Fibroblast of mammary gland (primary cell): ENCODE data around the gene SCAF8.
"Not testable (repeated sequence)": the region's sequence is repeated elsewhere in the genome, so short reads cannot be mapped to it uniquely, and the experiment has no call there.

Experiments used
- DNase-seq: peaks from one replicate; pipeline ENCODE4 v3.0.0-alpha.2; 2010; ENCODE audit warnings: low read depth
- H3K4me3 ChIP-seq: 2 replicates; pipeline ENCODE4 v1.5.1; 2011; ENCODE audit warnings: low read depth, mild to moderate bottlenecking, low read length, moderate library complexity; ENCODE audit not compliant: control insufficient read depth
- CTCF ChIP-seq: conservative IDR thresholded peaks from 2 replicates; pipeline ENCODE4 v1.5.1; 2011; ENCODE audit warnings: low read depth, low read length, inconsistent platforms; ENCODE audit not compliant: control insufficient read depth, insufficient read depth

Gene SCAF8

GRCh38 chr6:154736618-154737259, 3.5 kb downstream of the SCAF8 start:
- TF ChIP-seq CTCF, result no peak
- no peak overlapping the region for H3K4me3 ChIP-seq
- no peak for DNase-seq

- TF ChIP-seq CTCF, result no peak
- no peak overlapping the region for H3K4me3 ChIP-seq
- no peak for DNase-seq
Observed at GRCh38 chr6:154737424-154737823, 4.2 kb downstream of the SCAF8 start.

GRCh38 chr6:154738551-154738961, 5.3 kb downstream of the SCAF8 start:
- peak; percentile 34 for DNase-seq
- no peak for TF ChIP-seq CTCF
- H3K4me3 ChIP-seq, result no peak overlapping the region

GRCh38 chr6:154740658-154741057, 7.4 kb downstream of the SCAF8 start:
- H3K4me3 ChIP-seq, result no peak overlapping the region
- DNase-seq, result no peak
- TF ChIP-seq CTCF, result no peak

GRCh38 chr6:154742891-154743290, 9.7 kb downstream of the SCAF8 start:
- TF ChIP-seq CTCF, result no peak
- no peak for DNase-seq

GRCh38 chr6:154744029-154744745, 11.0 kb downstream of the SCAF8 start:
- H3K4me3 ChIP-seq, DNase-seq: not testable (repeated sequence)

More at GRCh38 chr6:154742891-154743290, 9.7 kb downstream of the SCAF8 start:
- H3K4me3 ChIP-seq, result no peak overlapping the region

- H3K4me3 ChIP-seq, result no peak overlapping the region
- DNase-seq, result no peak
- no peak for TF ChIP-seq CTCF
Observed at GRCh38 chr6:154745243-154745642, 12.0 kb downstream of the SCAF8 start.
